Psoas muscle (tissue), 8 donors: ENCODE measurements around the gene TK1. TPM values are rescaled to one million over a fixed set of nuclear protein-coding genes. Genes with fewer than 3 reads are reported as not detected.
A peak's percentile ranks its signal among the peaks of the same experiment; 100 is the strongest.

ENCODE experiments used
- ATAC-seq, 4 donors: fragments of 200-7000 bp; cut with Tn5 transposase; one replicate each; pipeline ENCODE4 v1.9.1; 2020; ENCODE audit warnings: moderate library complexity in 3 of 4, mild to moderate bottlenecking in 2 of 4
- DNase-seq, 2 donors: peaks; one replicate each; pipeline ENCODE4 v3.0.0-alpha.2; 2020
- H3K27ac ChIP-seq: fragments of 200-600 bp; one replicate; pipeline ENCODE4 v1.8.0; 2022
- H3K27me3 ChIP-seq, 3 donors: fragments of 200-600 bp in 1 of 3; one replicate each; pipeline versions ENCODE4 v1.6.1 to v1.8.0; 2013 to 2022; ENCODE audit warnings: low read length in 2 of 3, mild to moderate bottlenecking in 2 of 3, moderate library complexity in 1 of 3; ENCODE audit not compliant: insufficient read depth in 3 of 3
- H3K36me3 ChIP-seq, 2 donors: fragments of 200-600 bp in 1 of 2; one replicate each; pipeline versions ENCODE4 v1.6.1 to v1.8.0; 2013 to 2022; ENCODE audit warnings: low read depth in 1 of 2, mild to moderate bottlenecking in 1 of 2, moderate library complexity in 1 of 2; ENCODE audit not compliant: insufficient read depth in 1 of 2
- H3K4me1 ChIP-seq: fragments of 200-600 bp; one replicate; pipeline ENCODE4 v1.8.0; 2022
- H3K4me3 ChIP-seq: fragments of 200-600 bp; one replicate; pipeline ENCODE4 v1.8.0; 2022; ENCODE audit warnings: mild to moderate bottlenecking
- H3K9me3 ChIP-seq: fragments of 200-600 bp; one replicate; pipeline ENCODE4 v1.8.0; 2022
- CTCF ChIP-seq: fragments of 200-600 bp; IDR thresholded peaks from one replicate; pipeline ENCODE4 v1.8.0; 2022; ENCODE audit warnings: antibody characterized with exemption
- WGBS, 3 donors: extraction: QIAGEN DNeasy Blood & Tissue Kit; methylation state at CpG; one replicate each; pipeline versions ENCODE4 v1.1.6 to v1.1.7; 2013; 5-methylcytosine and 5-hydroxymethylcytosine counted together
- intact Hi-C, 2 donors: fragments of 100-400 bp; cut with DNase I; formaldehyde crosslinking; loops; one replicate each; pipeline versions ENCODE4 v1.11.0 to v1.14.2; 2022
- polyA plus RNA-seq, 3 donors: library from polyadenylated mRNA; stranded (reverse); fragments of 200-250 nt; gene quantifications; one replicate each; pipeline ENCODE4 v1.2.3, GENCODE V29; 2013
- total RNA-seq, 4 donors: library from RNA; stranded (reverse); fragmentation: NEBNext Ultra II Directional in 2 of 4; extraction: Animal tissue kit (Norgen Biotek cat#: 25700) in 2 of 4; gene quantifications; one replicate each; pipeline versions ENCODE4 v1.2.1 to v1.2.4, GENCODE V29; 2021 to 2023
- donor health status: healthy with polysubstance abuse.
- donor health status: DM: no; HTN: no; CAD: no; lungs with moderate emphysema.
- donor health status: Bipolar disorder and iron deficiency.
- donor health status: healthy.
- donor health status: DM: yes; HTN: yes; CAD: no.
- donor health status: DM: no; HTN: no; CAD: no.
- donor health status: DM: no; HTN: no; CAD: no.
- donor health status: DM: yes; HTN: yes; CAD: no.

The TK1 gene
- total and polyA plus RNA-seq, 7 donors = 0.68 to 3.1 (median 1.5) TPM

GRCh38 chr17:78144736-78145641 is 41.9 kb downstream of the TK1 start:
- Histone ChIP-seq H3K27ac (no peak overlapping the region), H3K27me3 (no peaks in the 10 kb centered on the region), H3K4me1 (peaks cover 27% of the 10 kb centered on the region), H3K9me3 (no peaks in the 10 kb centered on the region), H3K4me3 (no peak overlapping the region), H3K36me3 (no peaks in the 10 kb centered on the region)
- intact Hi-C loops = loop anchor here in 1 of 2 donors (5.0 kb wide), 1 partner anchor 37 kb away; no protein-coding TSS in a partner anchor
- DNase-seq = peak in 1 of 2 donors; percentile 69
- ATAC-seq = no peak
- no peak for TF ChIP-seq CTCF
- 45 to 60% (median 50%) methylated on average over 14 to 18 of the region's 18 CpGs for WGBS, 3 donors

GRCh38 chr17:78144147-78144719 is 42.6 kb downstream of the TK1 start:
- ATAC-seq (peak in 1 of 4 donors; percentile 33), DNase-seq (peak; percentile 78 to 84)
- Histone ChIP-seq H3K4me3 (no peak overlapping the region), H3K36me3 (no peaks in the 10 kb centered on the region), H3K27me3 (no peaks in the 10 kb centered on the region), H3K4me1 (peaks cover 27% of the 10 kb centered on the region), H3K27ac (peak overlapping the region; percentile 30), H3K9me3 (no peaks in the 10 kb centered on the region)
- no peak for TF ChIP-seq CTCF
- WGBS, 3 donors = 48 to 52% (median 51%) methylated on average over 10 to 11 of the region's 11 CpGs
- intact Hi-C loops = loop anchor here in 1 of 2 donors (5.0 kb wide), 1 partner anchor 38 kb away; no protein-coding TSS in a partner anchor

- intact Hi-C loops = loop anchor here in 1 of 2 donors (5.0 kb wide), 1 partner anchor 39 kb away; no protein-coding TSS in a partner anchor
- WGBS, 3 donors = 92 to 95% (median 94%) methylated on average over 21 of the region's 21 CpGs
These were observed 43.4 kb downstream of the TK1 start for GRCh38 chr17:78143214-78144146.

More at GRCh38 chr17:78143214-78144146, 43.4 kb downstream of the TK1 start:
- no peaks in the 10 kb centered on the region for H3K9me3 ChIP-seq
- no peak overlapping the region for H3K4me3 ChIP-seq
- H3K27ac ChIP-seq = peak overlapping the region; percentile 30
- ATAC-seq = no peak
- no peak for DNase-seq
- H3K27me3 ChIP-seq = no peaks in the 10 kb centered on the region
- H3K4me1 ChIP-seq = peaks cover 27% of the 10 kb centered on the region
- TF ChIP-seq CTCF = no peak
- no peaks in the 10 kb centered on the region for H3K36me3 ChIP-seq
